GM23338 (cell line): Measurements from ENCODE around the gene GABARAP. TPM values are rescaled to one million over a fixed set of nuclear protein-coding genes. Genes with fewer than 3 reads are reported as not detected.

Experiments
- ATAC-seq: fragments of 200-7000 bp; cut with Tn5 transposase; 3 replicates; pipeline ENCODE4 v1.9.1; 2020
- DNase-seq: peaks from one replicate; pipeline ENCODE4 v3.0.0-alpha.2; 2015; ENCODE audit warnings: low spot score
- H2AFZ ChIP-seq: fragments of 200-600 bp; sonication (generic); 2 replicates; pipeline ENCODE4 v1.8.0; 2016; ENCODE audit warnings: antibody characterized with exemption, mild to moderate bottlenecking, moderate library complexity
- H3F3A ChIP-seq: fragments of 200-600 bp; sonication (generic); replicated peaks from 2 replicates; pipeline ENCODE4 v1.8.0; 2017; ENCODE audit warnings: antibody characterized with exemption, mixed run types, low read depth
- H3K27ac ChIP-seq: fragments of 200-600 bp; sonication (generic); 2 replicates; pipeline ENCODE4 v1.6.1; 2016; ENCODE audit warnings: low read depth
- H3K27me3 ChIP-seq: fragments of 200-600 bp; sonication (generic); 2 replicates; pipeline ENCODE4 v1.8.0; 2016; ENCODE audit warnings: mild to moderate bottlenecking, mixed run types, moderate library complexity; ENCODE audit not compliant: insufficient read depth
- H3K36me3 ChIP-seq: fragments of 200-600 bp; sonication (generic); 2 replicates; pipeline ENCODE4 v1.8.0; 2016; ENCODE audit warnings: mild to moderate bottlenecking; ENCODE audit not compliant: insufficient read depth
- H3K4me1 ChIP-seq: fragments of 200-600 bp; sonication (generic); 2 replicates; pipeline ENCODE4 v1.8.0; 2016; ENCODE audit warnings: mild to moderate bottlenecking, moderate library complexity; ENCODE audit not compliant: insufficient read depth
- H3K4me2 ChIP-seq: fragments of 200-600 bp; sonication (generic); 2 replicates; pipeline ENCODE4 v1.7.1; 2017; ENCODE audit warnings: mixed run types
- H3K4me3 ChIP-seq: fragments of 200-600 bp; sonication (generic); 2 replicates; pipeline ENCODE4 v1.6.1; 2016; ENCODE audit warnings: mixed run types
- H3K79me2 ChIP-seq: fragments of 200-600 bp; sonication (generic); replicated peaks from 2 replicates; pipeline ENCODE4 v1.8.0; 2017; ENCODE audit warnings: mild to moderate bottlenecking; ENCODE audit not compliant: insufficient read depth
- H3K9me2 ChIP-seq: fragments of 200-600 bp; sonication (generic); 2 replicates; pipeline ENCODE4 v1.8.0; 2017; ENCODE audit not compliant: insufficient read depth
- H4K20me1 ChIP-seq: fragments of 200-600 bp; sonication (generic); replicated peaks from 2 replicates; pipeline ENCODE4 v1.8.0; 2017; ENCODE audit warnings: mild to moderate bottlenecking; ENCODE audit not compliant: insufficient read depth
- H3K27ac Mint-ChIP-seq: 2 replicates; pipeline ENCODE4 v1.8.0; 2020; ENCODE audit warnings: inconsistent platforms, mild to moderate bottlenecking, moderate library complexity, mixed read lengths
- H3K27me3 Mint-ChIP-seq: 3 replicates; pipeline ENCODE4 v1.8.0; 2022; ENCODE audit warnings: low read depth, mild to moderate bottlenecking, moderate library complexity, mixed read lengths, inconsistent platforms; ENCODE audit not compliant: insufficient read depth, poor library complexity
- H3K36me3 Mint-ChIP-seq: 3 replicates; pipeline ENCODE4 v1.8.0; 2021; ENCODE audit warnings: low read depth, mild to moderate bottlenecking, inconsistent platforms, moderate library complexity, mixed read lengths
- H3K4me1 Mint-ChIP-seq: 3 replicates; pipeline ENCODE4 v1.8.0; 2020; ENCODE audit warnings: mild to moderate bottlenecking, inconsistent platforms, mixed read lengths
- H3K4me3 Mint-ChIP-seq: 3 replicates; pipeline ENCODE4 v1.8.0; 2021; ENCODE audit warnings: moderate library complexity, mild to moderate bottlenecking, inconsistent platforms, mixed read lengths
- H3K9me3 Mint-ChIP-seq: 3 replicates; pipeline ENCODE4 v1.8.0; 2020; ENCODE audit warnings: moderate library complexity, mild to moderate bottlenecking, inconsistent platforms, mixed read lengths
- CREB1 ChIP-seq: fragments of 250-450 bp; sonication (Bioruptor Pico); IDR thresholded peaks from 2 replicates; pipeline ENCODE4 v1.5.0; 2020; ENCODE audit warnings: low read depth, mild to moderate bottlenecking, moderate library complexity
- EZH2 ChIP-seq: fragments of 200-600 bp; sonication (generic); IDR thresholded peaks from one replicate; pipeline ENCODE4 v1.8.0; 2017; ENCODE audit warnings: antibody characterized with exemption, mild to moderate bottlenecking, low read depth; ENCODE audit not compliant: unreplicated experiment
- EZH2phosphoT487 ChIP-seq: fragments of 200-600 bp; sonication (generic); IDR thresholded peaks from one replicate; pipeline ENCODE4 v1.8.1; 2018; ENCODE audit warnings: antibody characterized with exemption; ENCODE audit not compliant: unreplicated experiment
- JUNB ChIP-seq: IDR thresholded peaks from one replicate; pipeline ENCODE4 v1.6.1; 2016; ENCODE audit warnings: antibody characterized with exemption; ENCODE audit not compliant: unreplicated experiment
- NANOG ChIP-seq: IDR thresholded peaks from 2 replicates; pipeline ENCODE4 v1.6.1; 2016; ENCODE audit warnings: antibody characterized with exemption, borderline replicate concordance
- POLR2AphosphoS5 ChIP-seq: IDR thresholded peaks from 2 replicates; pipeline ENCODE4 v1.6.1; 2016; ENCODE audit warnings: antibody characterized with exemption, low read depth
- REST ChIP-seq: IDR thresholded peaks from one replicate; pipeline ENCODE4 v1.6.1; 2018; ENCODE audit warnings: antibody characterized with exemption; ENCODE audit not compliant: unreplicated experiment
- STAT1 ChIP-seq: IDR thresholded peaks from one replicate; pipeline ENCODE4 v1.6.1; 2016; ENCODE audit warnings: antibody characterized with exemption; ENCODE audit not compliant: unreplicated experiment
- ZNF114 ChIP-seq: fragments of 250-450 bp; sonication (Bioruptor Pico); IDR thresholded peaks from 2 replicates; pipeline ENCODE4 v1.5.0; 2020; ENCODE audit warnings: mild to moderate bottlenecking, moderate library complexity
- ZNF331 ChIP-seq: fragments of 250-450 bp; sonication (Bioruptor Pico); IDR thresholded peaks from 2 replicates; pipeline ENCODE4 v1.5.0; 2020; ENCODE audit warnings: low read depth, mild to moderate bottlenecking, moderate library complexity
- ZNF462 ChIP-seq: fragments of 250-450 bp; sonication (Bioruptor Pico); IDR thresholded peaks from 2 replicates; pipeline ENCODE4 v1.5.0; 2020; ENCODE audit warnings: mild to moderate bottlenecking, moderate library complexity
- polyA plus RNA-seq: library from polyadenylated mRNA; unstranded; fragments of >200 nt; fragmentation: Nextera tagmentation; extraction: Ambion mirVana; gene quantifications from 2 replicates; pipeline ENCODE4 v1.2.1, GENCODE V29; 2016
- total RNA-seq: library from RNA; depleted of rRNA; stranded (reverse); fragments of >200 nt; shearing (Covaris generic); gene quantifications from 2 replicates; pipeline ENCODE4 v1.2.3, GENCODE V29; 2014
- TF ChIP-seq, protein P1 (sequence below), 2 experiments: fragments of 200-600 bp in 1 of 2; sonication (generic) in 1 of 2; conservative IDR thresholded peaks; 2 replicates each; pipeline versions ENCODE4 v1.5.1 to v1.6.1; 2016 to 2017; ENCODE audit warnings: antibody characterized with exemption in 2 of 2, low read depth in 2 of 2, mild to moderate bottlenecking in 2 of 2, moderate library complexity in 1 of 2
- TF ChIP-seq, protein P2 (sequence below): IDR thresholded peaks from 2 replicates; pipeline ENCODE4 v1.6.1; 2016; ENCODE audit warnings: antibody characterized with exemption

The GABARAP gene
- total and polyA plus RNA-seq, 2 experiments from 2014 or later, result 128 to 520 TPM

- H3K4me1 Mint-ChIP-seq, result peaks cover 2% of the 10 kb centered on the region; the same call in 1 of the 3 replicates
- peaks cover 11% of the 10 kb centered on the region for H3K27me3 Mint-ChIP-seq
- H3K4me1 ChIP-seq, result no peaks in the 10 kb centered on the region; the same call in 1 of the 2 replicates
- H3K9me2 ChIP-seq, result no peaks in the 10 kb centered on the region
- peaks cover 4% of the 10 kb centered on the region for H4K20me1 ChIP-seq
- no peak overlapping the region for H2AFZ ChIP-seq
- ATAC-seq (no peak), DNase-seq (no peak)
- H3K4me3 ChIP-seq, result no peak overlapping the region
- H3K36me3 Mint-ChIP-seq, result peaks cover 65% of the 10 kb centered on the region
- no peaks in the 10 kb centered on the region for H3F3A ChIP-seq
- no peaks in the 10 kb centered on the region for H3K27me3 ChIP-seq
- H3K27ac Mint-ChIP-seq, result peak overlapping the region; percentile 30; the same call in 1 of the 2 replicates
- no peak overlapping the region for H3K27ac ChIP-seq
- H3K4me3 Mint-ChIP-seq, result no peak overlapping the region
- no peaks in the 10 kb centered on the region for H3K79me2 ChIP-seq
- H3K36me3 ChIP-seq, result no peaks in the 10 kb centered on the region; the same call in 1 of the 2 replicates
- H3K9me3 Mint-ChIP-seq, result no peaks in the 10 kb centered on the region
- TF ChIP-seq REST (no peak), POLR2AphosphoS5 (no peak), JUNB (no peak), NANOG (no peak), EZH2phosphoT487 (no peak), ZNF462 (CRISPR knock-in tag) (no peak), ZNF331 (CRISPR knock-in tag) (no peak), CREB1 (CRISPR knock-in tag) (no peak), EZH2 (no peak), ZNF114 (CRISPR knock-in tag) (no peak), STAT1 (no peak)
- TF ChIP-seq, protein P1, sequence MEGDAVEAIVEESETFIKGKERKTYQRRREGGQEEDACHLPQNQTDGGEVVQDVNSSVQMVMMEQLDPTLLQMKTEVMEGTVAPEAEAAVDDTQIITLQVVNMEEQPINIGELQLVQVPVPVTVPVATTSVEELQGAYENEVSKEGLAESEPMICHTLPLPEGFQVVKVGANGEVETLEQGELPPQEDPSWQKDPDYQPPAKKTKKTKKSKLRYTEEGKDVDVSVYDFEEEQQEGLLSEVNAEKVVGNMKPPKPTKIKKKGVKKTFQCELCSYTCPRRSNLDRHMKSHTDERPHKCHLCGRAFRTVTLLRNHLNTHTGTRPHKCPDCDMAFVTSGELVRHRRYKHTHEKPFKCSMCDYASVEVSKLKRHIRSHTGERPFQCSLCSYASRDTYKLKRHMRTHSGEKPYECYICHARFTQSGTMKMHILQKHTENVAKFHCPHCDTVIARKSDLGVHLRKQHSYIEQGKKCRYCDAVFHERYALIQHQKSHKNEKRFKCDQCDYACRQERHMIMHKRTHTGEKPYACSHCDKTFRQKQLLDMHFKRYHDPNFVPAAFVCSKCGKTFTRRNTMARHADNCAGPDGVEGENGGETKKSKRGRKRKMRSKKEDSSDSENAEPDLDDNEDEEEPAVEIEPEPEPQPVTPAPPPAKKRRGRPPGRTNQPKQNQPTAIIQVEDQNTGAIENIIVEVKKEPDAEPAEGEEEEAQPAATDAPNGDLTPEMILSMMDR (conservative IDR thresholded peaks at IDR 0.05; ENCODE audit: low read depth in 2 of 2), result no peak
- TF ChIP-seq, protein P2, sequence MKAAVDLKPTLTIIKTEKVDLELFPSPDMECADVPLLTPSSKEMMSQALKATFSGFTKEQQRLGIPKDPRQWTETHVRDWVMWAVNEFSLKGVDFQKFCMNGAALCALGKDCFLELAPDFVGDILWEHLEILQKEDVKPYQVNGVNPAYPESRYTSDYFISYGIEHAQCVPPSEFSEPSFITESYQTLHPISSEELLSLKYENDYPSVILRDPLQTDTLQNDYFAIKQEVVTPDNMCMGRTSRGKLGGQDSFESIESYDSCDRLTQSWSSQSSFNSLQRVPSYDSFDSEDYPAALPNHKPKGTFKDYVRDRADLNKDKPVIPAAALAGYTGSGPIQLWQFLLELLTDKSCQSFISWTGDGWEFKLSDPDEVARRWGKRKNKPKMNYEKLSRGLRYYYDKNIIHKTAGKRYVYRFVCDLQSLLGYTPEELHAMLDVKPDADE, result no peak
- no peak overlapping the region for H3K4me2 ChIP-seq
Measured at GRCh38 chr17:7192271-7192937, 49.8 kb downstream of the GABARAP start.
